Naive B cell (primary cell): ENCODE results near the gene PAX8. TPM values are rescaled to one million over a fixed set of nuclear protein-coding genes. Genes with fewer than 3 reads are reported as not detected.

Experiments
- ATAC-seq, 2 donors: fragments of 150-1000 bp; cut with Tn5 transposase; 2 replicates each; pipeline ENCODE4 v1.10.0; 2021; ENCODE audit warnings: low read depth in 2 of 2, mild to moderate bottlenecking in 2 of 2, moderate library complexity in 2 of 2
- DNase-seq: peaks from one replicate; pipeline ENCODE4 v3.0.0; 2022
- H3K27ac Mint-ChIP-seq, 6 donors: one replicate each; pipeline ENCODE4 v1.8.0; 2020 to 2022; ENCODE audit warnings: mild to moderate bottlenecking in 6 of 6, mixed read lengths in 6 of 6, moderate library complexity in 5 of 6, inconsistent platforms in 2 of 6
- H3K27me3 Mint-ChIP-seq, 3 donors: one replicate each; pipeline ENCODE4 v1.8.0; 2021 to 2022; ENCODE audit warnings: mixed read lengths in 3 of 3, mild to moderate bottlenecking in 1 of 3
- H3K36me3 Mint-ChIP-seq, 2 donors: one replicate each; pipeline ENCODE4 v1.8.0; 2020 to 2022; ENCODE audit warnings: mixed read lengths in 2 of 2, inconsistent platforms in 1 of 2, mild to moderate bottlenecking in 1 of 2
- H3K4me1 Mint-ChIP-seq, 3 donors: one replicate each; pipeline ENCODE4 v1.8.0; 2020 to 2022; ENCODE audit warnings: mixed read lengths in 3 of 3, inconsistent platforms in 1 of 3, mild to moderate bottlenecking in 1 of 3, moderate library complexity in 1 of 3
- H3K4me3 Mint-ChIP-seq, 8 donors: one replicate each; pipeline ENCODE4 v1.8.0; 2020 to 2022; ENCODE audit warnings: mild to moderate bottlenecking in 8 of 8, mixed read lengths in 8 of 8, moderate library complexity in 8 of 8, inconsistent platforms in 2 of 8
- H3K9me3 Mint-ChIP-seq, 7 donors: one replicate each; pipeline ENCODE4 v1.8.0; 2020 to 2022; ENCODE audit warnings: mixed read lengths in 7 of 7, mild to moderate bottlenecking in 5 of 7, inconsistent platforms in 2 of 7, moderate library complexity in 1 of 7
- polyA plus RNA-seq, 6 donors: library from polyadenylated mRNA; unstranded; fragments of 300-500 nt; fragmentation: Illumina TruSeq; gene quantifications; one replicate each; pipeline ENCODE4 v1.2.3, GENCODE V29; 2021; ENCODE audit warnings: low read depth in 6 of 6

Gene PAX8
- polyA plus RNA-seq, 6 donors from 2014 or later = 0.11 to 0.49 (median 0.38) TPM; not detected in 2

- peaks cover 0 to 1% (median 0%) of the 10 kb centered on the region in 7 donors for H3K9me3 Mint-ChIP-seq
- no peak for DNase-seq
- no peak for ATAC-seq
- no peaks in the 10 kb centered on the region for H3K36me3 Mint-ChIP-seq
- H3K27me3 Mint-ChIP-seq = peaks cover 39 to 53% (median 45%) of the 10 kb centered on the region in 3 donors
- no peak overlapping the region for H3K27ac Mint-ChIP-seq
- H3K4me1 Mint-ChIP-seq = no peaks in the 10 kb centered on the region
- peak overlapping the region in 1 of 8 donors; percentile 3 for H3K4me3 Mint-ChIP-seq
Observed at GRCh38 chr2:113284476-113284875, 5.8 kb upstream of the PAX8 start.

DNA sequence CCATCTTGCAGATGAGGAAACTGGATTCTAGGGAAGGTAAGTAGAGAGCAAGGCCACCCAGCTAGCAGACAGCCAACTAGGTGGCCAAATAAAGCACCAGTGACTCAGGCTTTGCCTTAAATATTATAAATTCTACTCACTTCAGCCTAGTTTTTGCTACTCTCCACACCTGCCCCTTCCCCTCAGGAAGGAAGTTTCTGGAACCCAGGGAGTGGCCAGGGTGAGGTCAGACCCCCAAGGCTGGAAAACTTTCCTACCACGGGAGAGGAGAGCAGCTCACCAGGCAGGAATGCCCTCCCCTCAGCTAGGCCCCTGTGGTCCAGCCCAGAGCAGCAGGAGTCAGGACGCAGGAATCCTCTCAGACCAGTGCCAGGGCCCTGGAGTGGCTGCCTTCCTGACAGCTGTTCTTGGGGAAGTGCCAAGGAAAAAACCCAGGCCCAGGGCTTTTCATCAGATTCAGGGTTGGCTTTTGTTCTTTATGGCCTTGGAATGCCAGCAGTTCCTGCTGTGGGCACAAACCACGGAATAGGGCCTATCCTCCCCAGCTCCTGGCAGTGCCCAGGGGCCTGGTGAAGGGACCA is 5.1 kb upstream of the PAX8 start:
- no peak for ATAC-seq
- no peak overlapping the region for H3K27ac Mint-ChIP-seq
- peaks cover 40 to 59% (median 51%) of the 10 kb centered on the region in 3 donors for H3K27me3 Mint-ChIP-seq
- no peak for DNase-seq
- H3K4me1 Mint-ChIP-seq = no peaks in the 10 kb centered on the region
- peaks cover 0 to 1% (median 0%) of the 10 kb centered on the region in 7 donors for H3K9me3 Mint-ChIP-seq
- H3K36me3 Mint-ChIP-seq = no peaks in the 10 kb centered on the region
- no peak overlapping the region for H3K4me3 Mint-ChIP-seq

- H3K4me3 Mint-ChIP-seq = no peak overlapping the region
- no peak overlapping the region for H3K27ac Mint-ChIP-seq
- ATAC-seq (no peak), DNase-seq (no peak)
- no peaks in the 10 kb centered on the region for H3K36me3 Mint-ChIP-seq
- H3K27me3 Mint-ChIP-seq = peaks cover 35 to 56% (median 51%) of the 10 kb centered on the region in 3 donors
- H3K9me3 Mint-ChIP-seq = peaks cover 0 to 1% (median 0%) of the 10 kb centered on the region in 7 donors
- H3K4me1 Mint-ChIP-seq = no peaks in the 10 kb centered on the region
Observed at GRCh38 chr2:113282747-113283533, 4.2 kb upstream of the PAX8 start.

- Mint-ChIP-seq H3K4me1 (peaks cover 0 to 3% (median 2%) of the 10 kb centered on the region in 3 donors), H3K36me3 (no peaks in the 10 kb centered on the region), H3K27me3 (peaks cover 31 to 51% (median 48%) of the 10 kb centered on the region in 3 donors), H3K27ac (no peak overlapping the region), H3K4me3 (no peak overlapping the region), H3K9me3 (peaks cover 0 to 1% (median 0%) of the 10 kb centered on the region in 7 donors)
- no peak for ATAC-seq
- DNase-seq = no peak
Observed at GRCh38 chr2:113281910-113282746, 3.4 kb upstream of the PAX8 start.

- peaks cover 45 to 80% (median 56%) of the 10 kb centered on the region in 3 donors for H3K27me3 Mint-ChIP-seq
- H3K4me3 Mint-ChIP-seq = no peak overlapping the region
Observed at GRCh38 chr2:113278073-113278741, 514 bp downstream of the PAX8 start.

GRCh38 chr2:113277474-113278072 is 1.1 kb downstream of the PAX8 start:
- Mint-ChIP-seq H3K36me3 (no peaks in the 10 kb centered on the region), H3K27me3 (peaks cover 44 to 78% (median 63%) of the 10 kb centered on the region in 3 donors), H3K27ac (peak overlapping the region in 2 of 6 donors; percentile 59 to 63), H3K4me3 (peak overlapping the region in 5 of 8 donors; percentile 9 to 62 (median 59)), H3K4me1 (peaks cover 3 to 28% (median 6%) of the 10 kb centered on the region in 3 donors), H3K9me3 (no peaks in the 10 kb centered on the region)
- DNase-seq (no peak), ATAC-seq (no peak)

More at GRCh38 chr2:113278073-113278741, 514 bp downstream of the PAX8 start:
- peaks cover 3 to 22% (median 6%) of the 10 kb centered on the region in 3 donors for H3K4me1 Mint-ChIP-seq
- no peak overlapping the region for H3K27ac Mint-ChIP-seq
- ATAC-seq (no peak), DNase-seq (no peak)
- H3K9me3 Mint-ChIP-seq = no peaks in the 10 kb centered on the region
- H3K36me3 Mint-ChIP-seq = no peaks in the 10 kb centered on the region

GRCh38 chr2:113276761-113277425 is 1.8 kb downstream of the PAX8 start:
- Mint-ChIP-seq H3K36me3 (no peaks in the 10 kb centered on the region), H3K27me3 (peaks cover 41 to 71% (median 61%) of the 10 kb centered on the region in 3 donors), H3K9me3 (no peaks in the 10 kb centered on the region), H3K4me3 (peak overlapping the region in 5 of 8 donors; percentile 9 to 62 (median 59)), H3K27ac (peak overlapping the region in 2 of 6 donors; percentile 59 to 63), H3K4me1 (peaks cover 3 to 33% (median 6%) of the 10 kb centered on the region in 3 donors)
- DNase-seq = no peak
- ATAC-seq = no peak

DNA sequence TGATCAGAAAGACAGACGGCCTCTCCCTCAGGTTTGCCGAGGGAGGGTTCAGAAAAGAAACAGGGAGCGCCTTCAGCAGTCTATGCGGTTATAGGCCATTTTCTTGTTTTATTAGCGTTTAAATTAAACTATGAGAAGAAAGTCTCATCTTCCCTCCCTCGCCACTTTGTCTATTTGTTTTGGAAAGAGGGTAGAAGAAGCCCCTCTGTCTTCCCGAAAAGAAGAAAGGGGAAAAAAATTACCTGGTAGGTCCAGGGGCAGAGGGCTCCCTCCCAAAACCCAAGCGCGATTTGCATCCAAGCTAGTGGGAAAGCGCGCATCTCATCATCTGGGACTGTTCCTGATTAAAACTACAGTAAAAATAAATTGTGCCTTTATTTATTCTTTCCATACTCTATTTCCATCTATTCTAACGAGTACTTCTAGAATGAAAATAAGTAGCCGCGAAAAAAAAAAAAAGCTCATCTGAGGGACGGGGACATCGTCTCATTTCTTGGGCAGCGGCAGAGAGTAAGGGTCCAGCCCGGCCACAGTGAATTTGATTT is 2.4 kb downstream of the PAX8 start:
- Mint-ChIP-seq H3K9me3 (no peaks in the 10 kb centered on the region), H3K27me3 (peaks cover 41 to 73% (median 65%) of the 10 kb centered on the region in 3 donors), H3K4me3 (peak overlapping the region in 5 of 8 donors; percentile 23 to 61 (median 37)), H3K36me3 (no peaks in the 10 kb centered on the region), H3K4me1 (peaks cover 3 to 33% (median 6%) of the 10 kb centered on the region in 3 donors), H3K27ac (no peak overlapping the region)
- no peak for DNase-seq
- ATAC-seq = no peak

- H3K4me1 Mint-ChIP-seq = peaks cover 3 to 33% (median 6%) of the 10 kb centered on the region in 3 donors
- no peaks in the 10 kb centered on the region for H3K36me3 Mint-ChIP-seq
- no peaks in the 10 kb centered on the region for H3K9me3 Mint-ChIP-seq
- H3K27me3 Mint-ChIP-seq = peaks cover 39 to 77% (median 65%) of the 10 kb centered on the region in 3 donors
- ATAC-seq (no peak), DNase-seq (no peak)
- no peak overlapping the region for H3K27ac Mint-ChIP-seq
- peak overlapping the region in 6 of 8 donors; percentile 2 to 37 (median 26) for H3K4me3 Mint-ChIP-seq
Observed at GRCh38 chr2:113275556-113276215, 3.0 kb downstream of the PAX8 start.

DNA sequence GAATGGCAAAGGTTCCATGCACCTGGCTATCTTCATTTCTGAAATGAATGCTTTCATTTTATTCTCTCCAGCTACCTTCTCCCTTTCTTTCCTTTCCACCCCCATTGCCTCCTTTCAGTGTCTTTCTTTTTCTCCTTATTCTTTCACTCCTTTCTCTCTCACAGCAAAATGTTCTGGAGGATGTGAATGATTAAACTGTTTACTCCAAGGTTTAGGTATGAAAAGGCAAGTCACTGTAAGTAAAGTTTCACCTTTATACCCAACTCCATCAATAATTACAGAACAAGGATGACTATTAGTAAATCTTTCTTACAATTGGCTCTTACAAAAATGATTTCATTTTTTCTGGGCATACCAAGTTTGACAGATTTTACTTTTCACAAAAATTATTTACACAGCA is 4.3 kb downstream of the PAX8 start:
- no peak for ATAC-seq

DNA sequence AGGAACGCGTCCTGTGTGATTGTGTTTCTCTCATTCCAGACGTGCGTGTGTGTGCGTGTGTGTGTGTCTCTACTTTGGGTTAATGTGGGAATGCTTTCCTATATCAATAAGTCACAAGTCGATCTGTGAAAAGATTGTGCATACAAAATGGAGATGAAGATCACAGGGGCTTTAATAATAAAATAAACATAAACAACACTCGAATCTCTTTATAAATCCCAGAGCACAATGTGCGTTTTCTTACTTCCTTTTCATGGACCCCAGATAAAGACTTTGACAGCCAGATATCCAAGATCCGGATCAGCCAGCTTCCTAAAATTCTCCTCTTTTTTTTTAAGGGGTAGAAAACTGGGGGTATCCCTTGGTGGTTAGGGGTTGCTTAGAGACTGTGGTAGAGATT is 4.7 kb downstream of the PAX8 start:
- H3K27me3 Mint-ChIP-seq = peaks cover 22 to 64% (median 60%) of the 10 kb centered on the region in 3 donors
- peak overlapping the region in 1 of 8 donors; percentile 4 for H3K4me3 Mint-ChIP-seq
- peaks cover 3 to 33% (median 6%) of the 10 kb centered on the region in 3 donors for H3K4me1 Mint-ChIP-seq
- no peak overlapping the region for H3K27ac Mint-ChIP-seq
- no peaks in the 10 kb centered on the region for H3K36me3 Mint-ChIP-seq
- no peak for ATAC-seq
- no peaks in the 10 kb centered on the region for H3K9me3 Mint-ChIP-seq
- DNase-seq = no peak

More for the DNA sequence above, 4.3 kb downstream of the PAX8 start:
- no peak overlapping the region for H3K27ac Mint-ChIP-seq
- H3K27me3 Mint-ChIP-seq = peaks cover 26 to 68% (median 65%) of the 10 kb centered on the region in 3 donors
- H3K9me3 Mint-ChIP-seq = no peaks in the 10 kb centered on the region
- no peaks in the 10 kb centered on the region for H3K36me3 Mint-ChIP-seq
- no peak for DNase-seq
- H3K4me1 Mint-ChIP-seq = peaks cover 3 to 33% (median 6%) of the 10 kb centered on the region in 3 donors
- H3K4me3 Mint-ChIP-seq = peak overlapping the region in 1 of 8 donors; percentile 2
